SK-N-SH (cell line): ENCODE results near the gene EPB41L4A. TPM values are rescaled to one million over a fixed set of nuclear protein-coding genes. Genes with fewer than 3 reads are reported as not detected.

Source experiments
- CTCF ChIA-PET: fragments of 300-600, 350-600 bp; formaldehyde crosslinking; extraction: SDS; loops from one replicate; lab custom pipeline; 2021; lab: Yijun Ruan, JAX
- POLR2A ChIA-PET: fragments of 350-600 bp; sonication (Branson Sonifier 250); formaldehyde crosslinking; extraction: SDS; loops from one replicate; lab custom pipeline; 2020; ENCODE audit warnings: antibody characterized with exemption, inconsistent platforms; lab: Yijun Ruan, JAX
- DNase-seq: peaks from one replicate; pipeline ENCODE4 v3.0.0; 2012
- H2AFZ ChIP-seq: fragments of 200-600 bp; sonication (generic); 2 replicates; pipeline ENCODE4 v1.8.1; 2016; ENCODE audit warnings: antibody characterized with exemption, mild to moderate bottlenecking, low read depth
- H3F3A ChIP-seq: fragments of 200-600 bp; sonication (generic); replicated peaks from 2 replicates; pipeline ENCODE3; 2016; ENCODE audit warnings: antibody characterized with exemption, mild to moderate bottlenecking; ENCODE audit not compliant: insufficient read depth
- H3K27ac ChIP-seq, 2 experiments: fragments of 200-500 bp in 1 of 2; fragments of 200-600 bp in 1 of 2; sonication (Bioruptor generic) in 1 of 2; sonication (generic), shearing (Covaris generic) in 1 of 2; 2 replicates each; pipeline versions ENCODE4 v1.5.1 to v1.6.1; 2014 to 2016; ENCODE audit warnings: low read depth in 2 of 2, inconsistent platforms in 1 of 2, low read length in 1 of 2, mild to moderate bottlenecking in 1 of 2, mixed read lengths in 1 of 2
- H3K27me3 ChIP-seq: fragments of 200-600 bp; sonication (generic), shearing (Covaris generic); 2 replicates; pipeline ENCODE4 v1.6.1; 2016; ENCODE audit warnings: mixed run types; ENCODE audit not compliant: insufficient read depth
- H3K36me3 ChIP-seq, 2 experiments: fragments of 200-500 bp in 1 of 2; fragments of 200-600 bp in 1 of 2; sonication (Bioruptor generic) in 1 of 2; sonication (generic) in 1 of 2; replicated peaks in 1 of 2; 2 replicates each; pipeline versions ENCODE3 to v1.5.1; 2014 to 2016; ENCODE audit warnings: low read length in 1 of 2, mild to moderate bottlenecking in 1 of 2; ENCODE audit not compliant: insufficient read depth in 2 of 2, control insufficient read depth in 1 of 2
- H3K4me1 ChIP-seq, 2 experiments: fragments of 200-500 bp in 1 of 2; fragments of 200-600 bp in 1 of 2; sonication (Bioruptor generic) in 1 of 2; sonication (generic), shearing (Covaris generic) in 1 of 2; 2 replicates each; pipeline versions ENCODE4 v1.5.1 to v1.6.1; 2014 to 2016; ENCODE audit warnings: low read depth in 1 of 2, low read length in 1 of 2, mixed run types in 1 of 2; ENCODE audit not compliant: insufficient read depth in 2 of 2, control insufficient read depth in 1 of 2
- H3K4me2 ChIP-seq: fragments of 200-600 bp; sonication (generic), shearing (Covaris generic); 2 replicates; pipeline ENCODE4 v1.6.1; 2017; ENCODE audit warnings: mixed run types
- H3K4me3 ChIP-seq, 2 experiments: fragments of 200-500 bp in 1 of 2; fragments of 200-600 bp in 1 of 2; sonication (Bioruptor generic) in 1 of 2; sonication (generic), shearing (Covaris generic) in 1 of 2; 2 replicates each; pipeline versions ENCODE4 v1.5.1 to v1.8.1; 2014 to 2016; ENCODE audit warnings: low read depth in 2 of 2, inconsistent platforms in 1 of 2, low read length in 1 of 2, mild to moderate bottlenecking in 1 of 2, mixed read lengths in 1 of 2, moderate library complexity in 1 of 2
- H3K79me2 ChIP-seq: fragments of 200-600 bp; sonication (generic); 2 replicates; pipeline ENCODE4 v1.8.1; 2017; ENCODE audit warnings: mild to moderate bottlenecking; ENCODE audit not compliant: insufficient read depth
- H3K9ac ChIP-seq: fragments of 200-600 bp; sonication (generic); 2 replicates; pipeline ENCODE4 v1.6.1; 2017; ENCODE audit warnings: mixed run types
- H3K9me2 ChIP-seq: fragments of 200-600 bp; sonication (generic); 2 replicates; pipeline ENCODE4 v1.6.1; 2017; ENCODE audit warnings: mixed run types
- H3K9me3 ChIP-seq: fragments of 200-600 bp; sonication (generic); 2 replicates; pipeline ENCODE4 v1.6.1; 2017; ENCODE audit warnings: mixed run types, mild to moderate bottlenecking, moderate library complexity
- H4K20me1 ChIP-seq: fragments of 200-600 bp; sonication (generic); 2 replicates; pipeline ENCODE4 v1.6.1; 2017; ENCODE audit warnings: mild to moderate bottlenecking, mixed run types; ENCODE audit not compliant: insufficient read depth
- CTCF ChIP-seq: fragments of 200-600 bp; sonication (generic); IDR thresholded peaks from 2 replicates; pipeline ENCODE4 v1.6.1; 2017; ENCODE audit warnings: antibody characterized with exemption, mild to moderate bottlenecking, moderate library complexity
- EP300 ChIP-seq, 2 experiments: IDR thresholded peaks; 2 replicates each; pipeline versions ENCODE4 v1.4.0 to v1.6.1; 2012; ENCODE audit warnings: borderline replicate concordance in 1 of 2, low read depth in 1 of 2, low read length in 1 of 2
- GABPA ChIP-seq: IDR thresholded peaks from 2 replicates; pipeline ENCODE4 v1.4.0; 2012; ENCODE audit warnings: low read depth, mild to moderate bottlenecking
- GATA2 ChIP-seq: sonication (generic); formaldehyde crosslinking; IDR thresholded peaks from 2 replicates; pipeline ENCODE4 v1.5.0; 2020; ENCODE audit warnings: mild to moderate bottlenecking, missing genetic modification reagents
- IRF3 ChIP-seq: fragments of 150-350 bp; IDR thresholded peaks from 2 replicates; pipeline ENCODE4 v1.6.1; 2016; ENCODE audit warnings: mild to moderate bottlenecking, low read depth, low read length
- JUND ChIP-seq: IDR thresholded peaks from 2 replicates; pipeline ENCODE4 v1.4.0; 2012
- MXI1 ChIP-seq: IDR thresholded peaks from 2 replicates; pipeline ENCODE4 v1.6.1; 2012; ENCODE audit warnings: mild to moderate bottlenecking, low read depth, low read length, improper control_type of control experiment
- POLR2AphosphoS5 ChIP-seq: IDR thresholded peaks from 2 replicates; pipeline ENCODE4 v1.6.1; 2012; ENCODE audit warnings: low read depth, low read length
- RFX5 ChIP-seq: IDR thresholded peaks from 2 replicates; pipeline ENCODE4 v1.6.1; 2012; ENCODE audit warnings: mild to moderate bottlenecking, improper control_type of control experiment, low read length
- TCF12 ChIP-seq: IDR thresholded peaks from 2 replicates; pipeline ENCODE4 v1.4.0; 2012
- USF1 ChIP-seq: IDR thresholded peaks from 2 replicates; pipeline ENCODE4 v1.4.0; 2012; ENCODE audit warnings: low read depth, borderline replicate concordance
- USF2 ChIP-seq: fragments of 150-350 bp; IDR thresholded peaks from 2 replicates; pipeline ENCODE4 v1.6.1; 2017; ENCODE audit warnings: antibody characterized with exemption, low read length, low read depth, borderline replicate concordance
- WGBS: methylation state at CpG from one replicate; pipeline ENCODE4 v1.1.6; 2017; ENCODE audit warnings: low lambda C conversion rate; 5-methylcytosine and 5-hydroxymethylcytosine counted together
- polyA plus RNA-seq, 3 experiments: library from polyadenylated mRNA; depleted of rRNA; stranded (reverse); fragments of >200 nt; gene quantifications; 2 replicates each; pipeline ENCODE4 v1.2.3, GENCODE V29; 2012
- TF ChIP-seq, protein P1 (sequence below): IDR thresholded peaks from 2 replicates; pipeline ENCODE4; 2012

Gene EPB41L4A
- polyA plus RNA-seq, 1 of the 3 experiments (the other 2 are of a cell fraction): 0.07 TPM

DNA sequence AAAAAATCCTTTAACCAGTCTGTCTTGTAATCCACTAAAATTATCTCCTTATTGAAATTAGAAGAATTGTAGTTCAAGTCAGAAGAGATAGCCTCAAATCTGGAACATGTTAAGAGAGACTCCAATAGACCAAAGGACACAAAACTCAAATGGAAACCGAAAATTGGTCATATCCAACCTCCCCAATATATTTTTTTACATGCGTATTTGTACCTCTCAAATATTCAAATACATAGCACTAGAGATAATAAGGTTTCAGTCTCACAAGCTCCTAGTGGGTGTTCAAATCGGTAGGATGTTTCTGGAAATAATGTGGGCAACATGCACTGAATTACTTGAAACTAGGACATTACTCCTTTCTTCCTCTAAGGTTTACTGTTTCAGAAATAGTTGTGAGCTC lies 33.5 kb downstream of the EPB41L4A start:
- POLR2A ChIA-PET: no interaction called here
- no peak for DNase-seq
- Histone ChIP-seq H4K20me1 (no peaks in the 10 kb centered on the region), H3K9ac (no peak overlapping the region), H3K79me2 (no peaks in the 10 kb centered on the region), H3K27ac (no peak overlapping the region), H3K36me3 (no peaks in the 10 kb centered on the region), H3K4me2 (no peak overlapping the region), H3K9me3 (no peaks in the 10 kb centered on the region), H3K9me2 (no peaks in the 10 kb centered on the region), H3K4me1 (no peaks in the 10 kb centered on the region; a peak in 1 of 4 replicates), H3F3A (no peaks in the 10 kb centered on the region), H3K4me3 (no peak overlapping the region), H3K27me3 (no peaks in the 10 kb centered on the region), H2AFZ (no peak overlapping the region)
- CTCF ChIA-PET: interaction anchor here (5.1 kb wide), 1 partner anchor 34 kb away, joined by 21 read pairs; the partner anchor contains the start of gene EPB41L4A
- TF ChIP-seq USF2 (no peak), IRF3 (no peak), GATA2 (CRISPR knock-in tag) (no peak), CTCF (no peak), TCF12 (no peak), GABPA (no peak), RFX5 (no peak), USF1 (no peak)
- TF ChIP-seq, protein P1, sequence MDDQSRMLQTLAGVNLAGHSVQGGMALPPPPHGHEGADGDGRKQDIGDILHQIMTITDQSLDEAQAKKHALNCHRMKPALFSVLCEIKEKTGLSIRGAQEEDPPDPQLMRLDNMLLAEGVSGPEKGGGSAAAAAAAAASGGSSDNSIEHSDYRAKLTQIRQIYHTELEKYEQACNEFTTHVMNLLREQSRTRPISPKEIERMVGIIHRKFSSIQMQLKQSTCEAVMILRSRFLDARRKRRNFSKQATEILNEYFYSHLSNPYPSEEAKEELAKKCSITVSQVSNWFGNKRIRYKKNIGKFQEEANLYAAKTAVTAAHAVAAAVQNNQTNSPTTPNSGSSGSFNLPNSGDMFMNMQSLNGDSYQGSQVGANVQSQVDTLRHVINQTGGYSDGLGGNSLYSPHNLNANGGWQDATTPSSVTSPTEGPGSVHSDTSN: no peak
- 49% methylated on average over 3 of the region's 3 CpGs for WGBS

DNA sequence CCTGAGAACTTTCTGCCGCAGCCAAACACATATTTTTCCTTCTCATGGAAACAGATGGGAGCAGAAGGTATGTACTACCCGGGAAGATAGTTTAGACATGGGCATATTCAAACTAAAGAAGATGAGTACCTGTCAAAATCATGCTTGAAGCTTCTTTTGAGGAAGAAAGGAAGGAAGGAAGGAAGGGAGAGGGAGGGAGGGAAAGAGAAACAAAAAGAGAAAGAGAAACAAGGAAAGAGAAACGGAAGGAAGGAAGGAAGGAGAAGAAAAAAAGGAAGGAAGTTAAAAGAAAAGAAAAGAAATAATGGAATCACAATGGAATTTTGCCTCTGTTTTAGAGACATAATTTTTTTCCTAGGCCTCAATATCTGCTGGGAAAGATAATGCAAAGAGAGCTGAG lies 34.6 kb downstream of the EPB41L4A start:
- no peak overlapping the region for H3K4me2 ChIP-seq
- WGBS: 39% methylated on average over 3 of the region's 3 CpGs
- TF ChIP-seq POLR2AphosphoS5 (no peak), JUND (no peak), TCF12 (no peak), USF1 (no peak), EP300 (IDR thresholded peaks at IDR 0.05; ENCODE audit: borderline replicate concordance in 1 of 2, low read depth in 1 of 2, low read length in 1 of 2) (no peak), MXI1 (no peak)
- TF ChIP-seq, all 33 proteins: peak for 0
- H3K27ac ChIP-seq: no peak overlapping the region
- no peak overlapping the region for H3K4me3 ChIP-seq
- ChIA-PET POLR2A (no interaction called here), CTCF (interaction anchor here (0.9 to 5.1 kb wide), 2 partner anchors 35 to 46 kb away, joined by 3 to 21 read pairs; partner anchors contain the start of gene EPB41L4A)
- no peak overlapping the region for H2AFZ ChIP-seq
- H3K9ac ChIP-seq: no peak overlapping the region
- no peaks in the 10 kb centered on the region for H4K20me1 ChIP-seq
- H3K79me2 ChIP-seq: no peaks in the 10 kb centered on the region
- no peaks in the 10 kb centered on the region for H3K9me3 ChIP-seq
- DNase-seq: no peak
- no peaks in the 10 kb centered on the region; a peak in 1 of 4 replicates for H3K4me1 ChIP-seq
- no peaks in the 10 kb centered on the region for H3F3A ChIP-seq
- H3K9me2 ChIP-seq: no peaks in the 10 kb centered on the region
- no peaks in the 10 kb centered on the region for H3K27me3 ChIP-seq
- no peaks in the 10 kb centered on the region for H3K36me3 ChIP-seq
